ENCODE measurements around the gene MYO5A. TPM values are rescaled to one million over a fixed set of nuclear protein-coding genes. Genes with fewer than 3 reads are reported as not detected.
"Not testable (repeated sequence)": the region's sequence is repeated elsewhere in the genome, so short reads cannot be mapped to it uniquely, and the experiment has no call there.

MYO5A gene
- total and polyA plus RNA-seq, 2 donors, result 8.7 to 10.2 TPM

DNA sequence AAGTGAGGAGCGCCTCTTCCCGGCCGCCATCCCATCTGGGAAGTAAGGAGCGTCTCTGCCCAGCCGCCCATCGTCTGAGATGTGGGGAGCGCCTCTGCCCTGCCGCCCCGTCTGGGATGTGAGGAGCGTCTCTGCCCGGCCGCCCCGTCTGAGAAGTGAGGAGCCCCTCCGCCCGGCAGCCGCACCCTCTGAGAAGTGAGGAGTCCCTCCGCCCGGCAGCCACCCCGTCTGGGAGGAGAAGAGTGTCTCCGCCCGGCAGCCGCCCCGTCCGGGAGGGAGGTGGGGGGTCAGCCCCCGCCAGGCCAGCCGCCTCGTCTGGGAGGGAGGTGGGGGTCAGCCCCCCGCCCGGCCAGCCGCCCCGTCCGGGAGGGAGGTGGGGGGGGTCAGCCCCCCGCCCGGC lies 242.7 kb downstream of the MYO5A start:
- WGBS, result 98% methylated on average over 32 of the region's 34 CpGs
- H3K4me1 ChIP-seq (ENCODE audit: control insufficient read depth in 2 of 2, insufficient read depth in 2 of 2, low read length in 2 of 2); DNase-seq (ENCODE audit: low read depth in 6 of 9, low spot score in 9 of 9); H3K27ac ChIP-seq (ENCODE audit: low read depth in 1 of 2, low read length in 1 of 2); H3K4me3 ChIP-seq (ENCODE audit: low read length in 2 of 2); H3K27me3 ChIP-seq (ENCODE audit: control insufficient read depth in 2 of 2, insufficient read depth in 1 of 2, low read length in 1 of 2); H3K36me3 ChIP-seq (ENCODE audit: control insufficient read depth in 2 of 2, insufficient read depth in 2 of 2, low read length in 1 of 2); H3K9me3 ChIP-seq (ENCODE audit: control insufficient read depth in 2 of 2, insufficient read depth in 1 of 2, low read length in 1 of 2): not testable (repeated sequence)

DNA sequence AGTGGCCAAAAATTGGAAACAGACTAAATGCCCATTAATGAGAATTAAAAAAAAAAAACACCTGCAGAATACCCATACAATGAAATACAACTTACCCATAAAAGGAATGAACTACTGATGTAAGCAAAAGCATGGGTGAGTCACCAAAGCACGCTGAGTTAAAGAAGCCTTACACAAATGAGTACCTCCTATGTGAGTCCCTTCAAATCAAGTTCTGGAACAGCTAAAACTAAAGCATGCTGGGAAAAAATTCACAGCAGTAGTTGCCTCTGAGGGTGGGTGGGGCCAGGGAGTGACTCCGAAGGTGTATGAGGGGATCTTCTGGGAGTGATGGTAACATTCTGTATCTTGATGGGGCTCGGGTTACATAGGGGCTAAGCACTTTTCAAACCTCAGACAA lies 244.5 kb downstream of the MYO5A start:
- no peaks in the 10 kb centered on the region for H3K27me3 ChIP-seq (ENCODE audit: control insufficient read depth in 2 of 2, insufficient read depth in 1 of 2, low read length in 1 of 2)
- no peak for DNase-seq (ENCODE audit: low read depth in 6 of 9, low spot score in 9 of 9)
- H3K4me1 ChIP-seq (ENCODE audit: control insufficient read depth in 2 of 2, insufficient read depth in 2 of 2, low read length in 2 of 2), result no peaks in the 10 kb centered on the region
- H3K4me3 ChIP-seq (ENCODE audit: low read length in 2 of 2), result no peak overlapping the region
- H3K27ac ChIP-seq (ENCODE audit: low read depth in 1 of 2, low read length in 1 of 2), result no peak overlapping the region
- no peaks in the 10 kb centered on the region for H3K9me3 ChIP-seq (ENCODE audit: control insufficient read depth in 2 of 2, insufficient read depth in 1 of 2, low read length in 1 of 2)
- no peaks in the 10 kb centered on the region for H3K36me3 ChIP-seq (ENCODE audit: control insufficient read depth in 2 of 2, insufficient read depth in 2 of 2, low read length in 1 of 2)
- 97% methylated on average over 3 of the region's 3 CpGs for WGBS

DNA sequence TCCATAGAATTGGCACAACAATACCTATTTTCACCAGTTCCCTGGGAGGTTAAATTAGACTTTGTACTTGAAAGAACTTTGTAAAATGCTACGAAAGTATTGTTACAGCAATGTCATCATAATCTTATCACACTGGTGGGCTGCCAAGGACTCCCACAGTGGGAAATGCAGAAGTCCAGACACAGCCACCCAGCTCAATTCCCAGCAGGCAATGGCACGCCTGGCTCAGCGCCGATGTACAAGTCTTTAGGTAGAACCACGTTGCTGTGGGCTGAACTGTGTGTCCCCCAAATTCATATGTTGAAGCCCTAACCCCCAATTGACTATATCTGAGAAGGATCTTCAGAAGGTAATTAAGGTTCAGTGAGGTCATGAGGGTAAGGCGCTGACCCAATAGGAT lies 245.4 kb downstream of the MYO5A start:
- Histone ChIP-seq H3K27me3 (ENCODE audit: control insufficient read depth in 2 of 2, insufficient read depth in 1 of 2, low read length in 1 of 2) (no peaks in the 10 kb centered on the region), H3K4me3 (ENCODE audit: low read length in 2 of 2) (no peak overlapping the region), H3K36me3 (ENCODE audit: control insufficient read depth in 2 of 2, insufficient read depth in 2 of 2, low read length in 1 of 2) (no peaks in the 10 kb centered on the region), H3K27ac (ENCODE audit: low read depth in 1 of 2, low read length in 1 of 2) (no peak overlapping the region), H3K9me3 (ENCODE audit: control insufficient read depth in 2 of 2, insufficient read depth in 1 of 2, low read length in 1 of 2) (no peaks in the 10 kb centered on the region), H3K4me1 (ENCODE audit: control insufficient read depth in 2 of 2, insufficient read depth in 2 of 2, low read length in 2 of 2) (no peaks in the 10 kb centered on the region)
- no peak for DNase-seq (ENCODE audit: low read depth in 6 of 9, low spot score in 9 of 9)
- WGBS, result 97% methylated on average over 6 of the region's 6 CpGs

DNA sequence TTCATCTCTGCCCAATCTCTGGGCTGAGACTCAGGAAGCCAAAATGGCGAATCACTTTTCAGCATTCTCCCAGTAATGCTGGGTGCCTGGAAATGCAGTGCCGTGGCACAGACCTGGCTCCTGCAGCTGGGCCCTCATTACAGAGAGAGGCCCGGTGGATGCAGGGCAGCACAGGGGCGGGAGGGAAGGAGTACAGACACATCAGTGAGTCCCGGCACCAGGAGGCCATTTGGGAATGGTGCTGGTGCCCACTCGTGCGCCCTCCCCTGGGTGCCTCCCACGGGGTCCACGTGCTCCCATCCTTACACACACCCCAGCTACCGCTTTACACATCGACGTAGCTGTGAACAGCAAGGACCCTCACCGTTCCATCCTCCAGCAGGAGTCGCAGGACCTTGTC lies 246.3 kb downstream of the MYO5A start:
- WGBS, result 98% methylated on average over 14 of the region's 14 CpGs
- Histone ChIP-seq H3K4me1 (ENCODE audit: control insufficient read depth in 2 of 2, insufficient read depth in 2 of 2, low read length in 2 of 2) (no peaks in the 10 kb centered on the region), H3K36me3 (ENCODE audit: control insufficient read depth in 2 of 2, insufficient read depth in 2 of 2, low read length in 1 of 2) (no peaks in the 10 kb centered on the region), H3K27me3 (ENCODE audit: control insufficient read depth in 2 of 2, insufficient read depth in 1 of 2, low read length in 1 of 2) (no peaks in the 10 kb centered on the region), H3K27ac (ENCODE audit: low read depth in 1 of 2, low read length in 1 of 2) (no peak overlapping the region), H3K4me3 (ENCODE audit: low read length in 2 of 2) (no peak overlapping the region), H3K9me3 (ENCODE audit: control insufficient read depth in 2 of 2, insufficient read depth in 1 of 2, low read length in 1 of 2) (no peaks in the 10 kb centered on the region)
- no peak for DNase-seq (ENCODE audit: low read depth in 6 of 9, low spot score in 9 of 9)

DNA sequence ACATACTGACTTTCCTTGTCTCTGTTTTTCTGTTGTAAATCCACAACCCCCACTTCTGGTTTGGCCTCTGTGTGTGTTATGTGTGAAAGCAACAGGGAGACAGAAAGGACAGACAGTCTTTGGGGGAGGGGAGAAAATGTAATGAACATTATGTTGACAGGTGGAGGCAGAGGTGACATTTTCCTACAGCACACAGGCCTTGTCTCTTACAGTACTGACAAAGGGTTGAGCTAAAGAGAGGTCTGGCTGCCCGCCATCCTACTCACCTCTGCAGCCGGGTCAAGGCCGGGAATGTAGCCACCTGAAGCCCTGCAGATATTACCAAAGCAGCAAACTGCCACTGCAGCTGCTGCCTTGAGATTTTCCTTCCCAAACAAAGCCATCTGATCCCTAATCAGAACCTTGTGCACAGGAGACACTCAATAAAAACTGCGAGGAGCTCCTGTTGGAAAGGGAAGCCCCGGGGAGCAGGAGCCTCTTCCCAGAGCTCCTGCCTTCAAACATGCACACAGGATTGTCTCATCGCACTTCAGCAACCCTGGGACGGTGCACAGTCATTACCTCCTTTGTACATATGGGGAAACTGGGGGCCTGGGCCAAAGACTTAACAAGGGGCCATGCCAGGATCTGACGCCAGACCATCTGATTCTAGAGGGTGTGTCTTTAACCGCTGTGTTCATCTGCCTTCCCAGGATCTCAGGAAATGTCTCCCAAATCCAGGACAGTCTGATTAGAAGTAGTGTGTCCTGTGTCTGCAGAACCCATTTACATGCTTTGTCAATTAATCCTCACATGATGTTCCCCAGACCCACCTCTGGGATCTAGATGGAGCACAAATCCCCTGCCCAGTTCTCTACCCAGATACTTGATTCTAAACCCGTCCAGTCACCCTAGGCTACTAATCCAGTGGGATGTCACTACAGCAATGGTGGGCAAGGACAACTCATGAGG lies 247.3 kb downstream of the MYO5A start:
- WGBS, result 95% methylated on average over 10 of the region's 10 CpGs
- H3K27me3 ChIP-seq (ENCODE audit: control insufficient read depth in 2 of 2, insufficient read depth in 1 of 2, low read length in 1 of 2), result no peaks in the 10 kb centered on the region
- H3K36me3 ChIP-seq (ENCODE audit: control insufficient read depth in 2 of 2, insufficient read depth in 2 of 2, low read length in 1 of 2), result no peaks in the 10 kb centered on the region
- no peak overlapping the region for H3K27ac ChIP-seq (ENCODE audit: low read depth in 1 of 2, low read length in 1 of 2)
- DNase-seq (ENCODE audit: low read depth in 6 of 9, low spot score in 9 of 9), result no peak
- no peaks in the 10 kb centered on the region for H3K9me3 ChIP-seq (ENCODE audit: control insufficient read depth in 2 of 2, insufficient read depth in 1 of 2, low read length in 1 of 2)
- no peak overlapping the region for H3K4me3 ChIP-seq (ENCODE audit: low read length in 2 of 2)
- no peaks in the 10 kb centered on the region for H3K4me1 ChIP-seq (ENCODE audit: control insufficient read depth in 2 of 2, insufficient read depth in 2 of 2, low read length in 2 of 2)

DNA sequence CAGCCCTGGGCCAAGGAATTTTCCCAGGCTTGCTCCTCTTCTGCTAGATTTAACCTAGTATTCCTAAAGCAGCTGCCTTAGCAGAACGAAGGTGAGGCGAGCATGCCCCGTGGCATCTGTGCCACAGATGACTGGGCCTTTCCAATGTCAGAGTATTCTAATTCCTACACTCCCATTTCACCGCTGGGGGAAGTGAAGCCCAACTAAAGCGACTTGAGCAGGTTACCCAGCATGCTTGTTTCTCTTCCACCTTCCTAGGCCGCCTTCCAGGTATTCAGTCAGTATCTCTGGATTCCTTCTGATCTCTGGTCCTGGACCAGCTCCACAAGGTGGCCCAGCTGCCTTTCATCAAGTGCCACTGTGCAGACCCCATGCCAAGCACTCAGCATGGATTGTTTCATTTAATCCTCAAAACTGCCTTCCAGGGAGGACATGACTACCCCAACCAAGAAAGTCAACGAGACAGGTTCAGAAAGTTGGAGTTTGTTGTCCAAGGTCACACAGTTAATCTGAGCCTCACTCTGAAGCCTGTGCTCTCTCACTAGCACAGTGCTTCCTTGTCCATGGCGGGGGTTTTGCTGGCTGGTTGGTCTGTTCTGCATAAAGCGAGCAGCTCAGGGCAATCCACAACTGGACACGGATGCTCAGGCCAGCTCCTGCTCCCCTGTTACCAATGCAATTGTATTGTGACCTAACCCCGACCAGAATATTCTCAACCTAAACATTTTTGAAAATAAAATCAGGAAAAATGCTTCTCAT lies 248.2 kb downstream of the MYO5A start:
- Histone ChIP-seq H3K36me3 (ENCODE audit: control insufficient read depth in 2 of 2, insufficient read depth in 2 of 2, low read length in 1 of 2) (no peaks in the 10 kb centered on the region), H3K4me1 (ENCODE audit: control insufficient read depth in 2 of 2, insufficient read depth in 2 of 2, low read length in 2 of 2) (no peaks in the 10 kb centered on the region), H3K27me3 (ENCODE audit: control insufficient read depth in 2 of 2, insufficient read depth in 1 of 2, low read length in 1 of 2) (no peaks in the 10 kb centered on the region), H3K4me3 (ENCODE audit: low read length in 2 of 2) (no peak overlapping the region), H3K27ac (ENCODE audit: low read depth in 1 of 2, low read length in 1 of 2) (no peak overlapping the region), H3K9me3 (ENCODE audit: control insufficient read depth in 2 of 2, insufficient read depth in 1 of 2, low read length in 1 of 2) (no peaks in the 10 kb centered on the region)
- 97% methylated on average over 11 of the region's 11 CpGs for WGBS
- DNase-seq (ENCODE audit: low read depth in 6 of 9, low spot score in 9 of 9), result no peak

DNA sequence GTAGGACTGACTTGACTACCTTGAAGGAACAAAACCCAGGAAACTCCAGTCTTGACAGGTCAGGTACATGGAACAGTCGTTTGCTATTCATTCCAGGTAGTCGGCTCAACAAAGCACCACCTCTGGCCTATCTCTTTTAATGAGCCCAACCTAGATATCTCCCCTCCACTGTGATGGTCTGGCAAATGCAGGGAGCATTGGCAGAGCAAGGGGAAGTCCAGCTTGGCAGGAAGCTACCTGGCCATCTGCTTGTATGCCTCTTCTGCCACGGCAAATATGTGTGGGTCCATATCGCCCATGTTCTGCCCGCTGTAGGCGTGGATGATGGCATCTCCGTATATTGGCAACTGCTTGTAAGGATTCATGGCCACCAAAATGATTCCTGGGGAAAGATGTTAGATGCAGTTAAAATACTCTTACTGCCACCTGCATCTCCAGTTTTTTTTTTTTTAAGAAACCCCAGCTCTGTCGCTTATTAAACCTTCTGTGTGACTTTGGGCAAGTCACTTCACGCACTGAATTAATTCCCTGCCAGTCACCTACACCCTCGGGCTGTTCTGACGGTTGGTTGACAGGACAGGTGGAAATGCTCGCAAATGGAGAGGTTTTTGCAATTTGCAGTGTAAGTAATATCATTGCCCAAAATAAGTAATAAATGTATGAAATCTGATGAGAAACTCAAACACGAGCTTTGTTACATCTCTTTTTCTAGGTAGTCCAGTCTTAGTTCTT lies 249.9 kb downstream of the MYO5A start:
- Histone ChIP-seq H3K9me3 (ENCODE audit: control insufficient read depth in 2 of 2, insufficient read depth in 1 of 2, low read length in 1 of 2) (no peaks in the 10 kb centered on the region), H3K4me3 (ENCODE audit: low read length in 2 of 2) (no peak overlapping the region), H3K27ac (ENCODE audit: low read depth in 1 of 2, low read length in 1 of 2) (no peak overlapping the region), H3K27me3 (ENCODE audit: control insufficient read depth in 2 of 2, insufficient read depth in 1 of 2, low read length in 1 of 2) (no peaks in the 10 kb centered on the region), H3K4me1 (ENCODE audit: control insufficient read depth in 2 of 2, insufficient read depth in 2 of 2, low read length in 2 of 2) (no peaks in the 10 kb centered on the region), H3K36me3 (ENCODE audit: control insufficient read depth in 2 of 2, insufficient read depth in 2 of 2, low read length in 1 of 2) (no peaks in the 10 kb centered on the region)
- WGBS, result 97% methylated on average over 13 of the region's 13 CpGs
- no peak for DNase-seq (ENCODE audit: low read depth in 6 of 9, low spot score in 9 of 9)

DNA sequence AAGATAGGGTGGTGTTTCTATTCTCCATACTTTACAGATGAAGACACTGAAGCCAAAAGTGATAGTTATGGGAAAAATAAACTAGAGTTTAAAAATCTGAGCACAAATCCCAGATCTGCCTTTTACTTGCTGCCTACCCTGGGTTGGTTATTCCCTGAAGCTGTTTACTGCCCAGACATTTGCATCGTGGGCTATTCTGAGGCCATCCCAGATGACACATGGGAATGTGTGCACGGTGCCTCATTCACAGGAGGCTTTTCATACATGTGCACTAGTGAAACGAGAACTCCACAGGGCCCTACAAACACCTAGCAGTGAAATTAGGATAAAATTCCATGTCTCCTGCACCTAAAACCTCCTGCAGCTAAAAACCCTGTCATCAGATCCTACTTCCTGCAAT lies 250.5 kb downstream of the MYO5A start:
- WGBS, result 95% methylated on average over 3 of the region's 3 CpGs
- Histone ChIP-seq H3K4me3 (ENCODE audit: low read length in 2 of 2) (no peak overlapping the region), H3K27me3 (ENCODE audit: control insufficient read depth in 2 of 2, insufficient read depth in 1 of 2, low read length in 1 of 2) (no peaks in the 10 kb centered on the region), H3K4me1 (ENCODE audit: control insufficient read depth in 2 of 2, insufficient read depth in 2 of 2, low read length in 2 of 2) (no peaks in the 10 kb centered on the region), H3K36me3 (ENCODE audit: control insufficient read depth in 2 of 2, insufficient read depth in 2 of 2, low read length in 1 of 2) (no peaks in the 10 kb centered on the region), H3K9me3 (ENCODE audit: control insufficient read depth in 2 of 2, insufficient read depth in 1 of 2, low read length in 1 of 2) (no peaks in the 10 kb centered on the region), H3K27ac (ENCODE audit: low read depth in 1 of 2, low read length in 1 of 2) (no peak overlapping the region)
- DNase-seq (ENCODE audit: low read depth in 6 of 9, low spot score in 9 of 9), result no peak

DNA sequence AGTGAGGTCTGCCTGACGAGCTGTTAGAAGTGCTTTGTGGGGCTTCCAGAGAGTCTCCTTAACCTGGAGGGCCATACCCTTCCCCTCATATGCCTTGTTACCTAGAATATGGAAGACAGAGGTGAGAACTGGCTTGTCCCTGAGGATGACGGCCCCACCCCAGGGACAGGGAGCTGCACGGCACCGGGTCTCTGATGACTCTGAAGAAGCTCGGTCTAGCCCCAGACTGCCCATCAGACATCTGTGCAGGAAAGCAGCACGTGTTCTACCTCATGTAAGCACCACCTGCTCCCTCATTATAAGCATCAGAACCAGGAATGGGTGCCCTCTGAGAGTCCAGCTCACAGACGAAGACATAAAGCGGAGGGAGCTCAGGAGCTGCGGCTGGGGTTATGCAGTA lies 251.1 kb downstream of the MYO5A start:
- 97% methylated on average over 9 of the region's 9 CpGs for WGBS
- no peaks in the 10 kb centered on the region for H3K27me3 ChIP-seq (ENCODE audit: control insufficient read depth in 2 of 2, insufficient read depth in 1 of 2, low read length in 1 of 2)
- H3K36me3 ChIP-seq (ENCODE audit: control insufficient read depth in 2 of 2, insufficient read depth in 2 of 2, low read length in 1 of 2), result no peaks in the 10 kb centered on the region
- H3K4me3 ChIP-seq (ENCODE audit: low read length in 2 of 2), result no peak overlapping the region
- no peaks in the 10 kb centered on the region for H3K4me1 ChIP-seq (ENCODE audit: control insufficient read depth in 2 of 2, insufficient read depth in 2 of 2, low read length in 2 of 2)
- DNase-seq (ENCODE audit: low read depth in 6 of 9, low spot score in 9 of 9), result no peak
- H3K9me3 ChIP-seq (ENCODE audit: control insufficient read depth in 2 of 2, insufficient read depth in 1 of 2, low read length in 1 of 2), result no peaks in the 10 kb centered on the region
- H3K27ac ChIP-seq (ENCODE audit: low read depth in 1 of 2, low read length in 1 of 2), result no peak overlapping the region

Measured in thymus (tissue), 11 donors.